HepG2 (cell line): Measurements from ENCODE around the gene FASTK. TPM values are rescaled to one million over a fixed set of nuclear protein-coding genes. Genes with fewer than 3 reads are reported as not detected.

ENCODE experiments used
- AHR ChIP-seq: IDR thresholded peaks from 2 replicates; pipeline ENCODE4 v1.6.1; 2018; ENCODE audit warnings: missing genetic modification reagents, missing compliant biosample characterization
- ATF6 ChIP-seq: sonication (generic); formaldehyde crosslinking; conservative IDR thresholded peaks from 2 replicates; pipeline ENCODE4 v1.4.0; 2020; ENCODE audit warnings: missing genetic modification reagents
- DZIP1 ChIP-seq: sonication (generic); formaldehyde crosslinking; IDR thresholded peaks from 2 replicates; pipeline ENCODE4 v1.5.0; 2020; ENCODE audit warnings: mild to moderate bottlenecking, missing genetic modification reagents
- MLXIP ChIP-seq: sonication (generic); formaldehyde crosslinking; IDR thresholded peaks from 2 replicates; pipeline ENCODE4 v1.9.0; 2021; ENCODE audit warnings: missing genetic modification reagents, borderline replicate concordance
- TCF7L2 ChIP-seq: IDR thresholded peaks from 2 replicates; pipeline ENCODE4 v1.6.1; 2011; ENCODE audit warnings: mild to moderate bottlenecking, low read depth, low read length, moderate library complexity
- ZBTB37 ChIP-seq: sonication (generic); formaldehyde crosslinking; IDR thresholded peaks from 2 replicates; pipeline ENCODE4 v1.4.0; 2020; ENCODE audit warnings: mild to moderate bottlenecking, missing genetic modification reagents
- ZFX ChIP-seq: sonication (generic); formaldehyde crosslinking; IDR thresholded peaks from 2 replicates; pipeline ENCODE4 v1.4.0; 2020; ENCODE audit warnings: mild to moderate bottlenecking, low read depth, missing genetic modification reagents, moderate library complexity
- ZFY ChIP-seq: sonication (generic); formaldehyde crosslinking; IDR thresholded peaks from 2 replicates; pipeline ENCODE4 v1.4.0; 2020; ENCODE audit warnings: missing genetic modification reagents
- ZMYM3 ChIP-seq: sonication (generic); formaldehyde crosslinking; IDR thresholded peaks from 2 replicates; pipeline ENCODE4 v1.5.1; 2020; ENCODE audit warnings: mild to moderate bottlenecking, missing genetic modification reagents
- ZNF205 ChIP-seq: IDR thresholded peaks from 2 replicates; pipeline ENCODE4 v1.6.1; 2018; ENCODE audit warnings: missing biosample characterization, missing genetic modification reagents
- ZNF281 ChIP-seq: sonication (generic); formaldehyde crosslinking; IDR thresholded peaks from 2 replicates; pipeline ENCODE4 v1.4.0; 2020; ENCODE audit warnings: missing genetic modification reagents, borderline replicate concordance
- ZNF746 ChIP-seq: sonication (generic); formaldehyde crosslinking; IDR thresholded peaks from 2 replicates; pipeline ENCODE4 v1.8.0; 2022; ENCODE audit warnings: mild to moderate bottlenecking, missing genetic modification reagents
- ZSCAN30 ChIP-seq: sonication (generic); formaldehyde crosslinking; IDR thresholded peaks from 2 replicates; pipeline ENCODE4 v1.5.0; 2020; ENCODE audit warnings: mild to moderate bottlenecking, missing genetic modification reagents
- polyA plus RNA-seq, 8 experiments: library from polyadenylated mRNA; depleted of rRNA in 3 of 8; stranded (reverse) in 7 of 8; unstranded in 1 of 8; fragments of >200 nt; fragmentation: Illumina TruSeq in 4 of 8; extraction: Trizol in 4 of 8; gene quantifications; 2 replicates each; pipeline versions ENCODE4 v1.2.1 to v1.2.3, GENCODE V29; 2011 to 2016; ENCODE audit warnings: low read depth in 4 of 8, missing spikeins in 1 of 8, mixed read lengths in 1 of 8; ENCODE audit not compliant: insufficient read depth in 1 of 8
- total RNA-seq, 5 experiments: library from RNA; depleted of rRNA; stranded (reverse); fragments of >200 nt; fragmentation: Illumina TruSeq; extraction: Trizol; gene quantifications; 2 replicates each; pipeline ENCODE4 v1.2.3, GENCODE V29; 2016; ENCODE audit warnings: low read depth in 1 of 5

FASTK gene
- total and polyA plus RNA-seq, 2 of the 13 experiments (the other 11 are each of a cell fraction or from before 2014, with no cell fraction given) = 52.9 to 55.7 TPM

GRCh38 chr7:151060416-151061212 is 20.0 kb downstream of the FASTK start (continued):
- TF ChIP-seq MLXIP (no peak), ZNF281 (CRISPR knock-in tag) (peak; percentile 62), ZBTB37 (CRISPR knock-in tag) (no peak), ZNF746 (CRISPR knock-in tag) (no peak), ZMYM3 (CRISPR knock-in tag) (no peak), ZFX (0 out of 2 replicates have a peak, but pooled peaks have one; percentile 25), ZFY (peak; percentile 16; the same call in 1 of the 2 replicates), ZNF205 (no peak), DZIP1 (CRISPR knock-in tag) (no peak), TCF7L2 (no peak), ZSCAN30 (no peak), AHR (no peak), ATF6 (CRISPR knock-in tag) (no peak)
